SK-N-SH treated with all-trans-retinoic acid at 6 μM for 48 hours (cell line): ENCODE results near the gene BMPR1B.

Source experiments
- CSDC2 ChIP-seq: fragments of 250-450 bp; sonication (Bioruptor Pico); IDR thresholded peaks from 2 replicates; pipeline ENCODE4 v1.5.0; 2020; ENCODE audit warnings: mild to moderate bottlenecking, moderate library complexity
- GLIS3 ChIP-seq: fragments of 250-450 bp; sonication (Bioruptor Pico); IDR thresholded peaks from 2 replicates; pipeline ENCODE4 v1.5.0; 2020; ENCODE audit warnings: mild to moderate bottlenecking, moderate library complexity
- ISL1 ChIP-seq: fragments of 250-450 bp; sonication (Bioruptor Pico); IDR thresholded peaks from 2 replicates; pipeline ENCODE4 v2.1.2; 2022; ENCODE audit warnings: mild to moderate bottlenecking, moderate library complexity
- OSR1 ChIP-seq: fragments of 250-450 bp; sonication (Bioruptor Pico); IDR thresholded peaks from 2 replicates; pipeline ENCODE4 v1.8.0; 2022; ENCODE audit warnings: moderate library complexity, mild to moderate bottlenecking, inconsistent platforms
- POU6F1 ChIP-seq: fragments of 250-450 bp; sonication (Bioruptor Pico); IDR thresholded peaks from 2 replicates; pipeline ENCODE4 v1.8.0; 2021; ENCODE audit warnings: low read depth, mild to moderate bottlenecking, moderate library complexity, borderline replicate concordance
- ZFP30 ChIP-seq: fragments of 450-650 bp; formaldehyde crosslinking; IDR thresholded peaks from 2 replicates; pipeline ENCODE4 v1.5.0; 2022; ENCODE audit warnings: mild to moderate bottlenecking, moderate library complexity
- ZNF70 ChIP-seq: fragments of 450-650 bp; formaldehyde crosslinking; IDR thresholded peaks from 2 replicates; pipeline ENCODE4 v1.5.0; 2020; ENCODE audit warnings: mild to moderate bottlenecking, moderate library complexity
- ZNF8 ChIP-seq: fragments of 450-650 bp; formaldehyde crosslinking; IDR thresholded peaks from 2 replicates; pipeline ENCODE4 v1.5.0; 2020; ENCODE audit warnings: mild to moderate bottlenecking, moderate library complexity
- TF ChIP-seq, protein P1 (sequence below): fragments of 250-450 bp; sonication (Bioruptor Pico); IDR thresholded peaks from 2 replicates; pipeline ENCODE4 v1.5.1; 2020; ENCODE audit warnings: low read depth, mild to moderate bottlenecking, moderate library complexity

- TF ChIP-seq GLIS3 (CRISPR knock-in tag): no peak
- TF ChIP-seq, protein P1, sequence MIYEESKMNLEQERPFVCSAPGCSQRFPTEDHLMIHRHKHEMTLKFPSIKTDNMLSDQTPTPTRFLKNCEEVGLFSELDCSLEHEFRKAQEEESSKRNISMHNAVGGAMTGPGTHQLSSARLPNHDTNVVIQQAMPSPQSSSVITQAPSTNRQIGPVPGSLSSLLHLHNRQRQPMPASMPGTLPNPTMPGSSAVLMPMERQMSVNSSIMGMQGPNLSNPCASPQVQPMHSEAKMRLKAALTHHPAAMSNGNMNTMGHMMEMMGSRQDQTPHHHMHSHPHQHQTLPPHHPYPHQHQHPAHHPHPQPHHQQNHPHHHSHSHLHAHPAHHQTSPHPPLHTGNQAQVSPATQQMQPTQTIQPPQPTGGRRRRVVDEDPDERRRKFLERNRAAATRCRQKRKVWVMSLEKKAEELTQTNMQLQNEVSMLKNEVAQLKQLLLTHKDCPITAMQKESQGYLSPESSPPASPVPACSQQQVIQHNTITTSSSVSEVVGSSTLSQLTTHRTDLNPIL: no peak
- TF ChIP-seq OSR1 (CRISPR knock-in tag): no peak
- TF ChIP-seq ISL1 (CRISPR knock-in tag): no peak
- TF ChIP-seq ZNF8 (CRISPR knock-in tag): no peak
- no peak for TF ChIP-seq ZFP30
- TF ChIP-seq CSDC2 (CRISPR knock-in tag): no peak
- TF ChIP-seq POU6F1 (CRISPR knock-in tag): no peak
- TF ChIP-seq ZNF70: no peak
These were observed 310.6 kb downstream of the BMPR1B start for GRCh38 chr4:95068401-95068800.
